WERI-Rb-1 (cell line): ENCODE results near the gene MPV17L2.

Source experiments
- DNase-seq: peaks from one replicate; pipeline ENCODE4 v3.0.0-alpha.2; 2020
- H3K27ac ChIP-seq: fragments of 250-450 bp; sonication (Bioruptor Pico); 2 replicates; pipeline ENCODE4 v1.5.1; 2020; ENCODE audit warnings: mild to moderate bottlenecking, moderate library complexity
- H3K27me3 ChIP-seq: fragments of 250-450 bp; sonication (Bioruptor Pico); 2 replicates; pipeline ENCODE4 v1.5.1; 2021; ENCODE audit warnings: mild to moderate bottlenecking, low read depth, moderate library complexity; ENCODE audit not compliant: insufficient read depth, severe bottlenecking
- H3K36me3 ChIP-seq: fragments of 250-450 bp; sonication (Bioruptor Pico); 2 replicates; pipeline ENCODE4 v1.5.1; 2020; ENCODE audit warnings: mild to moderate bottlenecking, moderate library complexity
- H3K4me3 ChIP-seq: 2 replicates; pipeline ENCODE4 v1.5.1; 2011; ENCODE audit warnings: low read depth, mild to moderate bottlenecking, control low read depth, low read length
- H3K9me3 ChIP-seq: fragments of 250-450 bp; sonication (Bioruptor Pico); 2 replicates; pipeline ENCODE4 v1.5.1; 2021; ENCODE audit warnings: mild to moderate bottlenecking, moderate library complexity; ENCODE audit not compliant: severe bottlenecking
- CTCF ChIP-seq: IDR thresholded peaks from 2 replicates; pipeline ENCODE4 v1.5.1; 2011; ENCODE audit warnings: low read depth, mild to moderate bottlenecking, control low read depth, inconsistent platforms, low read length

Gene MPV17L2

GRCh38 chr19:18192673-18193387 lies at the start of gene MPV17L2:
TSS of gene MPV17L2 (plus strand) at chr19:18193218. CDS start at chr19:18193282, 64 bp downstream.
- DNase-seq: peak; percentile 99
- H3K27ac ChIP-seq: peak within 1 kb of the TSS; percentile 71
- H3K36me3 ChIP-seq: peaks cover 18% of the 10 kb centered on the region
- H3K9me3 ChIP-seq: no peaks in the 10 kb centered on the region
- H3K27me3 ChIP-seq: no peaks in the 10 kb centered on the region
- no peak for TF ChIP-seq CTCF
- H3K4me3 ChIP-seq: peak within 1 kb of the TSS; percentile 64

GRCh38 chr19:18143902-18144301 lies 49.1 kb upstream of the MPV17L2 start:
- no peak for TF ChIP-seq CTCF
- H3K27ac ChIP-seq: no peak overlapping the region
- no peak overlapping the region for H3K4me3 ChIP-seq
- H3K9me3 ChIP-seq: no peaks in the 10 kb centered on the region
- H3K36me3 ChIP-seq: peaks cover 68% of the 10 kb centered on the region
- no peaks in the 10 kb centered on the region for H3K27me3 ChIP-seq
- DNase-seq: no peak

GRCh38 chr19:18144361-18144760 lies 48.7 kb upstream of the MPV17L2 start:
- no peak overlapping the region for H3K4me3 ChIP-seq
- H3K27ac ChIP-seq: no peak overlapping the region
- H3K36me3 ChIP-seq: peaks cover 63% of the 10 kb centered on the region
- DNase-seq: no peak
- no peak for TF ChIP-seq CTCF
- no peaks in the 10 kb centered on the region for H3K9me3 ChIP-seq
- no peaks in the 10 kb centered on the region for H3K27me3 ChIP-seq

- no peaks in the 10 kb centered on the region for H3K27me3 ChIP-seq
- H3K9me3 ChIP-seq: no peaks in the 10 kb centered on the region
- TF ChIP-seq CTCF: no peak
- H3K36me3 ChIP-seq: peaks cover 62% of the 10 kb centered on the region
- H3K27ac ChIP-seq: no peak overlapping the region
- H3K4me3 ChIP-seq: no peak overlapping the region
- DNase-seq: no peak
Observed at GRCh38 chr19:18144906-18145305, 48.1 kb upstream of the MPV17L2 start.

- no peaks in the 10 kb centered on the region for H3K9me3 ChIP-seq
- peaks cover 60% of the 10 kb centered on the region for H3K36me3 ChIP-seq
- no peak overlapping the region for H3K27ac ChIP-seq
- no peak for TF ChIP-seq CTCF
- no peak overlapping the region for H3K4me3 ChIP-seq
- no peak for DNase-seq
- H3K27me3 ChIP-seq: no peaks in the 10 kb centered on the region
Observed at GRCh38 chr19:18145391-18145999, 47.5 kb upstream of the MPV17L2 start.
